Measurements from ENCODE around the gene SGTA. TPM values are rescaled to one million over a fixed set of nuclear protein-coding genes. Genes with fewer than 3 reads are reported as not detected.

SGTA gene
- total and polyA plus RNA-seq, 2 of the 8 experiments (the other 6 are each of a cell fraction or from before 2014, with no cell fraction given) = 86.8 to 130 TPM

GRCh38 chr19:2728783-2729387, 54.2 kb downstream of the SGTA start:
- TF ChIP-seq SP2 (IDR thresholded peaks at IDR 0.05; ENCODE audit: low read length) (no peak), RBBP5 (IDR thresholded peaks at IDR 0.05; ENCODE audit: borderline replicate concordance, low read depth, low read length) (no peak)
- no peak for FAIRE-seq
- CTCF ChIA-PET (ENCODE audit: partially characterized antibody) = interaction anchor here (0.7 to 3.0 kb wide), 5 partner anchors 10 to 266 kb away, joined by 3 to 14 read pairs (median 3); no protein-coding TSS in a partner anchor

More at GRCh38 chr19:2728783-2729387, 54.2 kb downstream of the SGTA start:
- H3K79me1 ChIP-seq (ENCODE audit: low read depth, low read length) = no peaks in the 10 kb centered on the region
- no peak overlapping the region for H3K4me3 ChIP-seq (ENCODE audit: extremely low read depth in 1 of 4, insufficient read depth in 2 of 4, low read depth in 3 of 4, low read length in 4 of 4)
- no peak overlapping the region for H2BK5ac ChIP-seq (ENCODE audit: low read depth, low read length)
- no peak overlapping the region for H2BK20ac ChIP-seq (ENCODE audit: low read length)
- H4K5ac ChIP-seq (ENCODE audit: insufficient read length, low read depth, low read length) = no peak overlapping the region
- H4K8ac ChIP-seq (ENCODE audit: extremely low read depth, insufficient read depth, low read length) = no peak overlapping the region; the same call in 1 of the 2 replicates
- no peaks in the 10 kb centered on the region for H3K79me2 ChIP-seq (ENCODE audit: control insufficient read depth in 1 of 2, insufficient read depth in 2 of 2, low read length in 2 of 2)
- H3K27me3 ChIP-seq (replicated peaks in 1 of 4; ENCODE audit: control insufficient read depth in 3 of 4, extremely low read depth in 1 of 4, insufficient read depth in 3 of 4, low read length in 3 of 4) = no peaks in the 10 kb centered on the region; a peak in 2 of 7 replicates
- no peak overlapping the region for H3K56ac ChIP-seq (replicated peaks; ENCODE audit: insufficient read length, low read depth, low read length)
- no peak overlapping the region for H3K27ac ChIP-seq (ENCODE audit: low read depth, low read length)
- H3K14ac ChIP-seq (ENCODE audit: insufficient read length) = no peak overlapping the region
- H3K4ac ChIP-seq (replicated peaks; ENCODE audit: insufficient read length, low read depth, low read length) = no peak overlapping the region
- H3K9ac ChIP-seq (replicated peaks in 1 of 4; ENCODE audit: extremely low read depth in 1 of 4, low read depth in 3 of 4, low read length in 3 of 4) = no peak overlapping the region
- H3K23me2 ChIP-seq (ENCODE audit: low read depth, low read length) = no peaks in the 10 kb centered on the region
- H2AK5ac ChIP-seq (ENCODE audit: low read depth, low read length) = no peak overlapping the region
- no peak overlapping the region for H3K4me2 ChIP-seq (ENCODE audit: insufficient read depth in 1 of 2, low read depth in 2 of 2, low read length in 2 of 2)
- no peaks in the 10 kb centered on the region for H3K9me3 ChIP-seq (ENCODE audit: insufficient read depth in 2 of 2, low read depth in 1 of 2, low read length in 1 of 2)
- no peak overlapping the region for H3K23ac ChIP-seq (ENCODE audit: insufficient read length)
- no peak for DNase-seq (ENCODE audit: low read depth in 1 of 2, low spot score in 2 of 2)
- H3K36me3 ChIP-seq (ENCODE audit: control insufficient read depth in 2 of 4, insufficient read depth in 4 of 4, low read length in 3 of 4) = peaks cover 0 to 9% (median 0%) of the 10 kb centered on the region in 4 experiments; a peak in 2 of 8 replicates
- H4K91ac ChIP-seq (replicated peaks; ENCODE audit: insufficient read length, low read length) = no peak overlapping the region
- peaks cover 0 to 5% (median 0%) of the 10 kb centered on the region in 4 experiments; a peak in 1 of 7 replicates for H3K4me1 ChIP-seq (replicated peaks in 1 of 4; ENCODE audit: control insufficient read depth in 3 of 4, insufficient read depth in 4 of 4, low read length in 3 of 4)
- H2BK120ac ChIP-seq (replicated peaks; ENCODE audit: low read depth, low read length) = no peak overlapping the region
- no peak overlapping the region for H2BK12ac ChIP-seq (ENCODE audit: low read depth, low read length)
- H2AFZ ChIP-seq (ENCODE audit: low read length) = no peak overlapping the region
- H2BK15ac ChIP-seq (ENCODE audit: low read length) = no peak overlapping the region
- peaks cover 0 to 3% of the 10 kb centered on the region in 2 experiments for H4K20me1 ChIP-seq (replicated peaks in 1 of 2; ENCODE audit: control insufficient read depth in 1 of 2, insufficient read depth in 2 of 2, low read length in 2 of 2)
- POLR2A ChIA-PET (ENCODE audit: partially characterized antibody) = interaction anchor here (0.6 to 1.3 kb wide), 6 partner anchors 10 to 144 kb away, joined by 3 to 4 read pairs (median 3); partner anchors contain the start of gene SLC39A3
- no peak overlapping the region for H3K18ac ChIP-seq (ENCODE audit: extremely low read depth, low read length)
- WGBS, 2 experiments (ENCODE audit: extremely low coverage in 1 of 2, insufficient coverage in 1 of 2, insufficient read length in 1 of 2, insufficient replicate concordance in 2 of 2, low coverage in 1 of 2, low lambda C conversion rate in 2 of 2, missing lambda C conversion rate in 1 of 2) = 95% methylated on average over 23 of the region's 23 CpGs; no CpG with 5 or more reads in 1 of the 2 experiments

Measured in H1 (cell line).